ENCODE data around the gene NOL4L.

NOL4L gene

GRCh38 chr20:32452776-32453466 is 132.2 kb downstream of the NOL4L start:
- Histone ChIP-seq H3K27ac (no peak overlapping the region), H3K4me3 (no peak overlapping the region)
- no peak for TF ChIP-seq CTCF (IDR thresholded peaks at IDR 0.05)
- DNase-seq (ENCODE audit: low spot score) = no peak

- no peak for DNase-seq (ENCODE audit: low spot score)
- no peak overlapping the region for H3K4me3 ChIP-seq
- H3K27ac ChIP-seq = no peak overlapping the region
- TF ChIP-seq CTCF (IDR thresholded peaks at IDR 0.05) = no peak
Observed at GRCh38 chr20:32451682-32452461, 133.3 kb downstream of the NOL4L start.

GRCh38 chr20:32451340-32451681 is 133.8 kb downstream of the NOL4L start:
- H3K4me3 ChIP-seq = no peak overlapping the region
- no peak overlapping the region for H3K27ac ChIP-seq
- no peak for DNase-seq (ENCODE audit: low spot score)
- TF ChIP-seq CTCF (IDR thresholded peaks at IDR 0.05) = no peak

GRCh38 chr20:32450484-32451061 is 134.6 kb downstream of the NOL4L start:
- Histone ChIP-seq H3K27ac (peak overlapping the region in 1 of 2 donors; percentile 25), H3K4me3 (no peak overlapping the region)
- no peak for TF ChIP-seq CTCF (IDR thresholded peaks at IDR 0.05)
- DNase-seq (ENCODE audit: low spot score) = no peak

GRCh38 chr20:32449890-32450401 is 135.2 kb downstream of the NOL4L start:
- no peak for DNase-seq (ENCODE audit: low spot score)
- no peak for TF ChIP-seq CTCF (IDR thresholded peaks at IDR 0.05)
- Histone ChIP-seq H3K4me3 (no peak overlapping the region), H3K27ac (peak overlapping the region in 1 of 2 donors; percentile 25)

GRCh38 chr20:32449057-32449889 is 135.9 kb downstream of the NOL4L start:
- Histone ChIP-seq H3K27ac (no peak overlapping the region), H3K4me3 (peak overlapping the region; percentile 5)
- DNase-seq (ENCODE audit: low spot score) = no peak
- no peak for TF ChIP-seq CTCF (IDR thresholded peaks at IDR 0.05)

Measured in coronary artery (tissue), 2 donors.